NB4 (cell line): ENCODE results near the gene IL3.

ENCODE experiments used
- DNase-seq: peaks from one replicate; pipeline ENCODE4 v3.0.0; 2010; ENCODE audit warnings: low read depth
- H3K4me3 ChIP-seq: one replicate; pipeline ENCODE4 v1.5.1; 2011; ENCODE audit warnings: mild to moderate bottlenecking, low read depth, low read length, moderate library complexity
- MYC ChIP-seq: IDR thresholded peaks from 2 replicates; pipeline ENCODE4 v1.6.1; 2011; ENCODE audit warnings: low read depth, low read length
- POLR2A ChIP-seq: IDR thresholded peaks from 2 replicates; pipeline ENCODE4 v1.6.1; 2011; ENCODE audit warnings: mild to moderate bottlenecking; ENCODE audit not compliant: insufficient read length; ENCODE audit errors: extremely low read depth
- TF ChIP-seq, protein P1 (sequence below): IDR thresholded peaks from one replicate; pipeline ENCODE4 v1.5.1; 2012; ENCODE audit warnings: low read depth, low read length
- TF ChIP-seq, protein P2 (sequence below): IDR thresholded peaks from 2 replicates; pipeline ENCODE4 v1.6.1; 2011; ENCODE audit warnings: low read depth, low read length

IL3 gene, protein sequence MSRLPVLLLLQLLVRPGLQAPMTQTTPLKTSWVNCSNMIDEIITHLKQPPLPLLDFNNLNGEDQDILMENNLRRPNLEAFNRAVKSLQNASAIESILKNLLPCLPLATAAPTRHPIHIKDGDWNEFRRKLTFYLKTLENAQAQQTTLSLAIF

DNA sequence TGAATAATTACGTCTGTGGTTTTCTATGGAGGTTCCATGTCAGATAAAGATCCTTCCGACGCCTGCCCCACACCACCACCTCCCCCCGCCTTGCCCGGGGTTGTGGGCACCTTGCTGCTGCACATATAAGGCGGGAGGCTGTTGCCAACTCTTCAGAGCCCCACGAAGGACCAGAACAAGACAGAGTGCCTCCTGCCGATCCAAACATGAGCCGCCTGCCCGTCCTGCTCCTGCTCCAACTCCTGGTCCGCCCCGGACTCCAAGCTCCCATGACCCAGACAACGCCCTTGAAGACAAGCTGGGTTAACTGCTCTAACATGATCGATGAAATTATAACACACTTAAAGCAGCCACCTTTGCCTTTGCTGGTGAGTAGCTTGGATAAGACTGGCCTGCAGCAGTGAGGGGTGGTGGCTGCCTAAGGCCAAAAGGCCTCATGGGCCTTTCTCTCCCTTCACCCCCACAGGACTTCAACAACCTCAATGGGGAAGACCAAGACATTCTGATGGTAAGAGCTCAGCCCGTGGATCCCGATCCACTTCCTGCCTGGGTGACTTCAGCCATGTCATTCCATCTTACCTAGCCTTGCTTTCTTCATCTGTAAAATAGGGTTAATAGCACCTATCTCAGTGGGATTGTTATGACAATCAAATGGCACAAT, at the start of gene IL3:
IL3 (plus strand) TSS at position 155 of the 661 bp plus-strand sequence; CDS start at position 207, 52 bp downstream.
- no peak within 1 kb of the TSS for H3K4me3 ChIP-seq
- no peak for DNase-seq
- TF ChIP-seq, protein P1, sequence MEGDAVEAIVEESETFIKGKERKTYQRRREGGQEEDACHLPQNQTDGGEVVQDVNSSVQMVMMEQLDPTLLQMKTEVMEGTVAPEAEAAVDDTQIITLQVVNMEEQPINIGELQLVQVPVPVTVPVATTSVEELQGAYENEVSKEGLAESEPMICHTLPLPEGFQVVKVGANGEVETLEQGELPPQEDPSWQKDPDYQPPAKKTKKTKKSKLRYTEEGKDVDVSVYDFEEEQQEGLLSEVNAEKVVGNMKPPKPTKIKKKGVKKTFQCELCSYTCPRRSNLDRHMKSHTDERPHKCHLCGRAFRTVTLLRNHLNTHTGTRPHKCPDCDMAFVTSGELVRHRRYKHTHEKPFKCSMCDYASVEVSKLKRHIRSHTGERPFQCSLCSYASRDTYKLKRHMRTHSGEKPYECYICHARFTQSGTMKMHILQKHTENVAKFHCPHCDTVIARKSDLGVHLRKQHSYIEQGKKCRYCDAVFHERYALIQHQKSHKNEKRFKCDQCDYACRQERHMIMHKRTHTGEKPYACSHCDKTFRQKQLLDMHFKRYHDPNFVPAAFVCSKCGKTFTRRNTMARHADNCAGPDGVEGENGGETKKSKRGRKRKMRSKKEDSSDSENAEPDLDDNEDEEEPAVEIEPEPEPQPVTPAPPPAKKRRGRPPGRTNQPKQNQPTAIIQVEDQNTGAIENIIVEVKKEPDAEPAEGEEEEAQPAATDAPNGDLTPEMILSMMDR, result no peak
- TF ChIP-seq, protein P2, sequence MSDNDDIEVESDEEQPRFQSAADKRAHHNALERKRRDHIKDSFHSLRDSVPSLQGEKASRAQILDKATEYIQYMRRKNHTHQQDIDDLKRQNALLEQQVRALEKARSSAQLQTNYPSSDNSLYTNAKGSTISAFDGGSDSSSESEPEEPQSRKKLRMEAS, result no peak
- TF ChIP-seq MYC (no peak), POLR2A (no peak)

DNA sequence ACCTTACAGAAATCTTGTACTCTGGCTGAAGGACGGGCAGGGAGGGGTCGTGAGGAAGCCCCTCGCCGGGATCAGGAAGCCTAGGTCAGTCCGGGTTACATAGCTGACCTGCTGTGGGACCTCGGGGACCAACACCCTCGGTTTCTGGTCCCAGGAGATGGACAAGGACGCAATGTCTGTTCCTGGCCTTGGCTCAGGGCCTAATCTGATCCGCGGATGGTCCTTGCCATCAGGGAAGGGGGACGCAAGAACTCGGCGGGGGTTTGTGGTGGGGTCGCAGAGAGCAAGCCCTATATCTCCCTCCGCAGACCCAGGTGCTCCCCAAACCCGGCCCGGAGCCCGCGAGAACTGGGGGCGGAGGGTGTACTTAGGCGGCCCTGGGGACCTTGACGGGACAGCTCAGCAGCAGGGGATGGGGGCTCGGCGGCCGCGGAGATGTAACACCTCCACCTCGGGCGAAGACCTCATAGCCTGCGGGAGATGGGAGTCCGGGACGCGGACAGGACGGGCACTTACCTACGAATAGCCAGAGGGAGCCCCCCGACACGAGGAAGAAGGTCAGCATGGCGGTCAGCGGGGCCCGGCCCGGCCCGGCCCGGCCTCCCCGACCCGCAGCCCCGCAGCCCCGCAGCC, 49.4 kb upstream of the IL3 start:
- no peak overlapping the region for H3K4me3 ChIP-seq
- TF ChIP-seq, protein P2, result no peak
- TF ChIP-seq POLR2A, result no peak
- no peak for DNase-seq

DNA sequence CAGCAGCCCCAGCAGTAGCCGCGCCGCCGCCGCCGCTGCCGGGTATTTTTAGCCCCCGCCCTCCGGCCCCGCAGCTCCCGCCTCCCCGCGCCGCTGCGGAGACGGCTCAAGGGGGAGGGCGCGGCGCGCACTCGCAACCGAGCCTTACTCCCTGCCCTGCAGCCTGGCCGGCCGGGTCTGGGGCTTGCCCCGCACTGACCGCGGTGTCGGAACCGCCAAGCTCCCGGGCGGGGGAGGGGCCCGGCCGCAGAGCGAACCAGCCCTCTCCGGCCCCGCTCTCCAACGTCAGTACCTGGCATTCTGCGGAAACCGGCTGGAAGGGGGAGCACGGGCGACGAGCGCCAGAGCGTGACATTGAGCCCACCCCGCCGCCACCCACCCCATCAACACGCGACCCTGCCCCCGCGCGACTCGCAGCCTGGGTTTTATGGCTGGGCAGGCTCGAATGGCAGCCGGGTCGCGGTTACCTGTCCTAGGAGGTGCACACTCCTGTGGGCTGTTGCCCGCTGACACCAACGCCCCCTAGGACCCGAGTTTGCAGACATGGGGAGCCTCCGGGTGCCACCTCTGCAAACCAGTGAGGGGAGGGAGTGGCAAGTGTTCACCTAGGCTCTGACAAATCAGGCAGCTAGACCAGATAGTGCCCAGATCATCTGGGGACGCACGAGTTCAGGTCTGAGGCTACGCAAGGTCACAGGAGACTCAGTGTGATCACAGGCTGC, 48.7 kb upstream of the IL3 start, which contains the start of gene ACSL6:
ACSL6 (minus strand) TSS at position 37 of the 722 bp plus-strand sequence. CDS start 105 bp downstream, outside the sequence.
- DNase-seq, result no peak
- TF ChIP-seq, protein P2, result no peak
- TF ChIP-seq MYC (no peak), POLR2A (no peak)
- TF ChIP-seq, protein P1, result no peak
- H3K4me3 ChIP-seq, result no peak within 1 kb of the TSS

DNA sequence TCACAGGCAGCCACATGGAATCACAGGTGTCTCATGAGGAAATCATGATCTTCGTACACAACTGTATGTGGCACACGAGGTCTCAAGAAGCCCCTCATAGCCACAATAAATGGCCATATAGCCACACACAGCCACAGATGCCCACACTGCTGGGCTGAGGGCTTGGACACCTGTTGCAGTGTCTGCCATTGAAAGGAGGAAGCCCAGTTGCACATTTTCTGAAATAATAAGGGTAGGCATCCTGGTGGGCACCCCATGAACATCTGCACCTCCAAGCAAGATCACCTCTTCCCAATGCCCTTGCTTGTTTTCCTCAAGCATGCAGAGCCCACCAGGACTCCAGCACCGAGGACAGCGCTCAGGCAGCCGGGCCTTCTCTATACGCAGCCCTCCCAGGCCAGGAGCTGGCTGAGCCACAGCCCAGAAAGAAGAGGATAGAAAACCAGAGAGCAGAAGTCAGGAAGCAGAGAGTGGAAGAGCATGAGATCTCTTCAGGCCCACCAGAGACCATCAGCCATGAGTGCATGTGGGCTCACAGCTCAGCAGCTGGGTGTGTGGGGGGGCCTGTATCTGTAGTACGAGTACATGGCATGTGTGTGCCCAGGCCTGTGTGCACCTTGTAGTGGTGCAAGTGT, 48.0 kb upstream of the IL3 start:
- TF ChIP-seq, protein P2, result no peak
- TF ChIP-seq POLR2A (no peak), MYC (no peak)
- TF ChIP-seq, protein P1, result no peak
- peak; percentile 64 for DNase-seq
- H3K4me3 ChIP-seq, result no peak overlapping the region

DNA sequence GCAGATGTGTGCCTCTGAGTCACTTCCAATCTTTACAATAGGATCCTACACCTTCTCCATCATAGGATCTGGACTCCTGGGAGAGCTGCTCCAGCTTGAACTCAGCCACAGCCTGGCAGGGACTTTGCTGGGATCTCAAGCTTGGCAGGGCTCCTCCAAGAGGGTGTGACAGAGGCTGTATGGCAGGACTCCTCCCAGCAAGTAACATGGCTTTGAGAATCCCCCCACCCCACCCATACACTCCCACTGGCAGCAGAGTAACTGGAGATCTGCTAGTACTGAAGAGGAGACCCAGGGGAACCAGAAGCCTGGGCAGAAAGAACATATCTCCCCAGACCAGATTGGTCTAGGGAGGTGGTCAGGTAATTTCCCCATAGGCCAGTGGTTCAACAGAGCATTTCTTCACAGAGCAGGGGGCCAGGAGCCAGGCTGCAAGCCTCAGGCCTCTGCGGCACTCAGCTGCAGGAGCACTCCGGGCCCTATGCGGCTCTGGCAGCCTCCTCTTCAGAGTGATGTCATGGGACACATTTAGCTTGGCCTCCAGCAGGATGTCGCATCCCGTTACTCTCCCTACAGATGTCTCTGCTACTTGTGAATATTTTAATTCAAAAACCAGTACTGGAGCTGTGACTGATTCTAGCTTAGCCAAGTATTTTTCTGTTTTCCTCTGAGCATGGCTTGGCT, 47.3 kb upstream of the IL3 start:
- TF ChIP-seq MYC, result no peak
- TF ChIP-seq POLR2A, result no peak
- TF ChIP-seq, protein P1, result no peak
- TF ChIP-seq, protein P2, result no peak
- H3K4me3 ChIP-seq, result no peak overlapping the region
- no peak for DNase-seq
